ENCODE results near the gene SLC1A3. TPM values are rescaled to one million over a fixed set of nuclear protein-coding genes. Genes with fewer than 3 reads are reported as not detected.
"Not testable (repeated sequence)": the region's sequence is repeated elsewhere in the genome, so short reads cannot be mapped to it uniquely, and the experiment has no call there.

Gene SLC1A3
- total and polyA plus RNA-seq, 2 of the 4 experiments (the other 2 are of a cell fraction): 0.27 to 1.3 TPM

DNA sequence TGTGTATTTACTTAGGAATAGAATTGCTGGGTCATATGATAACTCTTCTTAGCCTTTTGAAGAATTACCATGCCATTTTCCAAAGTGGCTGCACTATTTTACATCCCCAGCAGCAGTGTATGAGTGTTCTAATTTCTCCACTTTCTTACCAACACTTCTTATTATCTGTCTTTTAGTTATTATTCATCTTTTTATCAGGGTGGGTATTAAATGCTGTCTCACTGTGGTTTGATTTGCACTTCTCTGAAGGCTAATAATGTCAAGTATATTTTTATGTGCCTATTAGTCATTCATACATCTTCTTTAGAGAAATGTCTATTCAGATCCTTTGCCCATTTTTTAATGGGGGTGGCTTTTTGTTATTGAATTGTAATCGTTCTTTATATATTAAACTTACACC lies 36.8 kb downstream of the SLC1A3 start:
- Histone ChIP-seq H3K27ac (ENCODE audit: insufficient read depth, low read length) (no peak overlapping the region), H3K27me3 (ENCODE audit: control insufficient read depth, insufficient read depth, low read length) (no peaks in the 10 kb centered on the region; the same call in 1 of the 2 replicates), H4K91ac (ENCODE audit: insufficient read depth, low read depth, low read length) (no peak overlapping the region), H3K9me3 (ENCODE audit: control insufficient read depth, insufficient read depth, low read length) (no peaks in the 10 kb centered on the region), H3K56ac (ENCODE audit: extremely low read depth, insufficient read depth, low read length) (no peak overlapping the region), H2BK120ac (ENCODE audit: low read depth, low read length) (no peak overlapping the region), H2AFZ (replicated peaks; ENCODE audit: low read length, poor library complexity) (no peak overlapping the region), H3K36me3 (ENCODE audit: control insufficient read depth, insufficient read depth, low read length) (no peaks in the 10 kb centered on the region), H2AK5ac (ENCODE audit: low read depth, low read length) (no peak overlapping the region), H3K4me2 (ENCODE audit: low read depth, low read length) (no peak overlapping the region), H4K8ac (ENCODE audit: low read depth in 2 of 2, low read length in 2 of 2) (no peak overlapping the region), H2BK20ac (ENCODE audit: low read depth, low read length) (no peak overlapping the region), H4K20me1 (ENCODE audit: insufficient read depth, low read length) (no peaks in the 10 kb centered on the region), H3K4me3 (ENCODE audit: insufficient read depth, low read depth, low read length) (no peak overlapping the region), H3K4me1 (ENCODE audit: control insufficient read depth, insufficient read depth, low read length) (0 out of 2 replicates have a peak, but pooled peaks cover 2% of the 10 kb centered on the region), H2AK9ac (replicated peaks; ENCODE audit: low read depth, low read length, poor library complexity) (no peak overlapping the region), H3K9ac (ENCODE audit: low read depth, low read length) (no peak overlapping the region), H3K23ac (ENCODE audit: low read depth, low read length) (no peak overlapping the region), H4K5ac (ENCODE audit: low read depth, low read length) (no peak overlapping the region), H3K4ac (ENCODE audit: low read depth, low read length) (no peak overlapping the region), H3K9me1 (ENCODE audit: insufficient read depth, low read length) (no peaks in the 10 kb centered on the region), H2BK5ac (ENCODE audit: low read depth, low read length, poor library complexity, severe bottlenecking) (no peak overlapping the region), H3K79me1 (ENCODE audit: low read depth in 1 of 2, low read length in 2 of 2) (no peaks in the 10 kb centered on the region), H3K18ac (ENCODE audit: low read depth, low read length) (no peak overlapping the region), H2BK15ac (ENCODE audit: low read depth, low read length) (no peak overlapping the region), H3K14ac (replicated peaks; ENCODE audit: low read depth, low read length) (no peak overlapping the region)
- TF ChIP-seq CEBPB (IDR thresholded peaks at IDR 0.05; ENCODE audit: low read depth, low read length): no peak
- TF ChIP-seq SMC3 (IDR thresholded peaks at IDR 0.05; ENCODE audit: low read depth, low read length): no peak
- no peak for TF ChIP-seq MAFK (IDR thresholded peaks at IDR 0.05; ENCODE audit: low read depth, low read length)
- no peak for TF ChIP-seq MXI1 (IDR thresholded peaks at IDR 0.05; ENCODE audit: borderline replicate concordance, low read depth, low read length)
- TF ChIP-seq CTCF (conservative IDR thresholded peaks at IDR 0.05; ENCODE audit: low read depth, low read length): no peak
- TF ChIP-seq RAD21 (IDR thresholded peaks at IDR 0.05; ENCODE audit: low read length): no peak
- TF ChIP-seq POLR2A (IDR thresholded peaks at IDR 0.05; ENCODE audit: low read depth, low read length): no peak
- ChIA-PET POLR2A (ENCODE audit: unreplicated experiment) (no interaction called here), CTCF (no interaction called here)
- in situ Hi-C loops (cut with MboI; ENCODE audit: low sequenced_read_pairs) (no loop called here), dilution Hi-C loops (cut with HindIII; ENCODE audit: low sequenced_read_pairs, unreplicated experiment) (no loop called here), intact Hi-C loops (cut with micrococcal nuclease) (no loop called here)
- BruUV-seq (replicated peaks): no TSS peak
- WGBS, 2 experiments (ENCODE audit: extremely low coverage in 2 of 2, insufficient read length in 1 of 2): no CpG with 5 or more reads among the region's 1 CpG
- no peak for DNase-seq
- no peak for ATAC-seq (ENCODE audit: low read depth)

DNA sequence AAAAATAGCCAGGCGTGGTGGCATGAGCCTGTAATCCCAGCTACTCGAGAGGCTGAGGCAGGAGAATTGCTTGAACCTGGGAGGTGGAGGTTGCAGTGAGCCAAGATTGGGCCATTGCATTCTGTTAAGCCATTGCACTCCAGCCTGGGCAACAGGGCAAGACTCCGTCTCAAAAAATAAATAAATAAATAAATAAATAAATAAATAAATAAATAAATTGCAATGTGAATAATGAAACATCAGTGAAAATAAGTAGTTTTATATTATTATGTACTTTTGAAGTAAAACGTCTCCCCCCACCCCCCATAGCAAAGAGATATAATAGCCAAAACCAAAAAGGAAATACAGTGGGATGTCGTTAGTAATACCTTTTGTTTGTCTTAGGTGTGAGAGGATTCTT lies 37.4 kb downstream of the SLC1A3 start:
- H4K20me1 ChIP-seq (ENCODE audit: insufficient read depth, low read length); BruUV-seq (replicated peaks); H2BK120ac ChIP-seq (ENCODE audit: low read depth, low read length); intact Hi-C loops (cut with micrococcal nuclease); ATAC-seq (ENCODE audit: low read depth); H3K14ac ChIP-seq (replicated peaks; ENCODE audit: low read depth, low read length); H3K27ac ChIP-seq (ENCODE audit: insufficient read depth, low read length); H2BK20ac ChIP-seq (ENCODE audit: low read depth, low read length); H4K8ac ChIP-seq (ENCODE audit: low read depth in 2 of 2, low read length in 2 of 2); H3K79me1 ChIP-seq (ENCODE audit: low read depth in 1 of 2, low read length in 2 of 2); H3K9me1 ChIP-seq (ENCODE audit: insufficient read depth, low read length); H4K91ac ChIP-seq (ENCODE audit: insufficient read depth, low read depth, low read length); H3K27me3 ChIP-seq (ENCODE audit: control insufficient read depth, insufficient read depth, low read length); H2AK5ac ChIP-seq (ENCODE audit: low read depth, low read length); H3K4me3 ChIP-seq (ENCODE audit: insufficient read depth, low read depth, low read length); CTCF ChIA-PET; H3K4ac ChIP-seq (ENCODE audit: low read depth, low read length); in situ Hi-C loops (cut with MboI; ENCODE audit: low sequenced_read_pairs); H3K56ac ChIP-seq (ENCODE audit: extremely low read depth, insufficient read depth, low read length); H2BK5ac ChIP-seq (ENCODE audit: low read depth, low read length, poor library complexity, severe bottlenecking); POLR2A ChIA-PET (ENCODE audit: unreplicated experiment); H3K36me3 ChIP-seq (ENCODE audit: control insufficient read depth, insufficient read depth, low read length); H3K23ac ChIP-seq (ENCODE audit: low read depth, low read length); dilution Hi-C loops (cut with HindIII; ENCODE audit: low sequenced_read_pairs, unreplicated experiment); H2AK9ac ChIP-seq (replicated peaks; ENCODE audit: low read depth, low read length, poor library complexity); H3K18ac ChIP-seq (ENCODE audit: low read depth, low read length); H4K5ac ChIP-seq (ENCODE audit: low read depth, low read length); H3K9ac ChIP-seq (ENCODE audit: low read depth, low read length); H3K4me1 ChIP-seq (ENCODE audit: control insufficient read depth, insufficient read depth, low read length); H3K9me3 ChIP-seq (ENCODE audit: control insufficient read depth, insufficient read depth, low read length); H3K4me2 ChIP-seq (ENCODE audit: low read depth, low read length); DNase-seq; H2AFZ ChIP-seq (replicated peaks; ENCODE audit: low read length, poor library complexity); H2BK15ac ChIP-seq (ENCODE audit: low read depth, low read length): not testable (repeated sequence)
- no CpG with 5 or more reads among the region's 5 CpGs for WGBS, 2 experiments (ENCODE audit: extremely low coverage in 2 of 2, insufficient read length in 1 of 2)
